ENCODE results near the gene ELOB.
"Not testable (repeated sequence)": the region's sequence is repeated elsewhere in the genome, so short reads cannot be mapped to it uniquely, and the experiment has no call there.

Gene ELOB

DNA sequence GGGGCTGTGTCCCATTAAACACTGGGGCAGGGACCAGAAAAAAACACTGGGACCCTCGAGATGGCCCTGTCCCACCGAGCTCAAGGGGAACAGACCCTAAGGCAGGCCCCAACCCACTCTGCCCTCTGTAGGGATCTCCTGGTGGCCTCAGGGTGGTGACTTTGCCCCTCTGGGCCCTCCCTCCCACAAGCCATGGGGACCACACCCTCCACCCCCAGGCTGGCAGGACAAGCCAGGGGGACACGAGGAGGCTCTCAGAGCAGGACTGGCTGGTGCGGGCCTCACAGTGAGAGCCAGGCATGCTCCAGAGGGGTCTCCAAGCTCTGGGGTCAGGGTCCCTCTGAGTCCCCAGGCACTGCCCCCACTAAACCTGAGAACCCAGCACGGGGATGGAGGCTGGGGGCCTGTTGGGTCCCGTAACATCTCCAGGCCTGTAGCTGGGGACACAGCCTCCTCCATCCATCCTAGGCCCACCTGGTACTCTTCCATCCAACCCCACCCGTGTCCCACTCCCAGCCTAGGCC, 39.1 kb downstream of the ELOB start:
- DNase-seq, result no peak
- in situ Hi-C loops (cut with MboI; ENCODE audit: low pct_unique_long_range_greater_than_20kb, low sequenced_read_pairs), result no loop called here

DNA sequence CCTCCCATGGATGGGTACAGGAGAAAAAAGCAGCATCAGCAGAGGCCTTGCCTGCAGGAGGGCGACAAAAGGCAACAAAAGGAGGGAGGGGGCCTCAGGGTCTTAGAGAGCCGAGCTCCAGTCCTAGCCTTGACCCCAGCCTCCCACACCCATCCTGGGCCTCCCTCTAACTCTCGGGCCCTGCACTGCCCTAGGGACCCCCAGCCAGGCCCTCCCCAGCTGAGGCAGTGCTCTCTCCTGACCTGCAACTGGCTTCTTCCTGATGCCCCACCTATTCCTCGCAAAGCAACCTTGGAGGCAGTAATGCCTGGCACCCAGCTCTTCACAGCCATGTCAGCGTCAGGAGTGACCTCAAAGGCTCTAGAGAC, 39.9 kb downstream of the ELOB start:
- in situ Hi-C loops (cut with MboI; ENCODE audit: low pct_unique_long_range_greater_than_20kb, low sequenced_read_pairs), result no loop called here
- DNase-seq, result no peak

DNA sequence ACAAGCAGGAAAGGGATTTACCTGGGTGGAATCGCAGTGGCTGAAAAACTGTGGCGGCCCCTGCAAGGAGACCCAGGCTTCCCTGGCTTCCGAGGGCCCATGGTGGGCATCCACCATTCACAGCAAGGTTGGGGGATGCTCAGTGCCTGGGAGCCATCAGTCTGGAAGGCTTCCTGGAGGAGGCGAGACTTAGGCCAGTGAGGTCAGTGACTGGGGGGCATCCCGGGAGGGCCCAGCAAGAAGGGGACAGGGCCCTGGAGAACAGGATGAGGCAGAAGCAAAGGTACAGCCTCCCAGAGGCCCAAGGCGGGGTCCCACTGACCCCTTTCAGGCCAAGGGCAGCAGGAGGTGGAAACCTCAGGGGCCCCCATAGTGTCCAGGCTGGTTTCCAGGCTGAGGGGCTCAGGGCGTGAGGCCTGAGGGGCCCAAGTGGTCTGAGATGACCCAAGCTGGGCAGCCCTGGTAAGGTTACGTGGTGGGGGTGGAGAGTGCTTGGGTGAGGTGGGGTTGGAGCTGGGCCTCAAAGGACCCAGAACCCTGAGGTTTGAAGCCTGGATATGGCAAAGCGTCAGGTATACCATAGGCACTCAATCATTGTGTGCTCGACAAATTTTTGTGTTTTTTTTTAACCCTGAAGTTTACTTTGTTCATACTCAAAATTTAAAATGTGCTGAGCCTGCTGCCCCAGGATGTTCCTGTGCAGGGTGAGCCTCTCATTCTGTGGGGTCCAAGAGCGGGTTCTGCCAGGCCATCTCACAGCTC, 40.4 kb downstream of the ELOB start:
- DNase-seq, result no peak
- in situ Hi-C loops (cut with MboI; ENCODE audit: low pct_unique_long_range_greater_than_20kb, low sequenced_read_pairs), result no loop called here

DNA sequence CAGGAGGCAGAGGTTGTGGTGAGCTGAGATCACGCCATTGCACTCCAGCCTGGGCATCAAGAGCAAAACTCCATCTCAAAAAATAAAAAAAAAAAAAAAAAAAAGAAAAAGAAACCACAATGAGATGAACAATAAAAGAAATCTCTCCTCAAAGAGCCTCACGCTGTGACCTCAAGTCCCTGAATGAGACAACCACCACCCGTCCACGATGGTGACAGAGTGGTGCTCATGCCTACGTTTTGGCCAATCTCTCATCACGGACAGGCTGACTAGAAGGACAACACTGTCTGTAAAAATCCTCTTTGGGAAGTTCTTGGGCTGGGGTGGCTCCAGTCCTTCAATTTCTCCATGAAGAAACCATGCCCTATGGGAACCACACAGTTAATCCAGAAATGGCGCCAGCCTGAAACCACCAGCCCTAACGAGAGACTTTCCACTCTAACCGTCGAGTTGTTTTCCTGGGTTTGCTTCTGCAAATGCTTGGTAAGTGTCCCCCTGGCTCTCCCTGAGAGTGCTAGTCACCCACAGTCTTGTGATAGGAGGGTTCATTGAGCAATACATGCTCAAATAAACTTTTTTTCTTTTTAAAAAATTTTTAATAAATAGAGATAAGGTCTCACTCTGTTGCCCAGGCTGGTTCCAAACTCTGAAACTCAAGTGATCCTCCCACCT, 42.1 kb downstream of the ELOB start:
- in situ Hi-C loops (cut with MboI; ENCODE audit: low pct_unique_long_range_greater_than_20kb, low sequenced_read_pairs), result no loop called here

DNA sequence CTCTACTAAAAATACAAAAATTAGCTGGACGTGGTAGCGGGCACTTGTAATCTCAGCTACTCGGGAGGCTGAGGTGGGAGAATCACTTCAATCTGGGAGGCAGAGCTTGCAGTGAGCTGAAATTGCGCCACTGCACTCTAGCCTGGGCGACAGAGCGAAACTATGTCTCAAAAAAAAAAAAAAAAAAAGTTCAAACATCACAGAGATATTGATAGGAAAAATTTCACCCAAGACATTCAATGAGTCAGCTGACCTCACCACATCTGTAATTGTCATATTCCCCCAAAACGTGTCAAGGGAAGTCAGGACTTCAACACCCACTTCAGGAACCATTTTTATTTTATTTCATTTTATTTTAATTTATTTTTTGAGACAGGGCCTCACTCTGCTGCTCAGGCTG, 49.0 kb downstream of the ELOB start:
- in situ Hi-C loops (cut with MboI; ENCODE audit: low pct_unique_long_range_greater_than_20kb, low sequenced_read_pairs), result no loop called here
- DNase-seq, result no peak

More for the DNA sequence above, 42.1 kb downstream of the ELOB start:
- DNase-seq, result no peak

DNA sequence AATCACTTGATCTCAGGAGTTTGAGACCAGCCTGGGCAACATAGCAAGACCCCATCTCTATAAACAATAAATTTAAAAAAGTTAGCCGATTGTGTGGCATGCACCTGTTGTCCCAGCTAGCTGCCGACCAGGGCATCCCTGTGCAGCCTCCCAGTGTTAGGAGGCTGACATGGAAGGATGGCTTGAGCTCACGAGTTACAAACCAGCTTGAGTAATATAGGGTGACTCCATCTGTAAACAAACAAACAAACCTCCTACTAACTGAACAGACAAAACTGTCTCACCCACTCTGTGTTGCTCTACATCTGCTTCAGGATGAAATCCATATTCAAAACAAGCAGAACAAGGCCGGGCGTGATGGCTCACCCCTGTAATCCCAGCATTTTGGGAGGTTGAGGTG, 50.2 kb downstream of the ELOB start:
- in situ Hi-C loops (cut with MboI; ENCODE audit: low pct_unique_long_range_greater_than_20kb, low sequenced_read_pairs), result no loop called here
- DNase-seq, result no peak

DNA sequence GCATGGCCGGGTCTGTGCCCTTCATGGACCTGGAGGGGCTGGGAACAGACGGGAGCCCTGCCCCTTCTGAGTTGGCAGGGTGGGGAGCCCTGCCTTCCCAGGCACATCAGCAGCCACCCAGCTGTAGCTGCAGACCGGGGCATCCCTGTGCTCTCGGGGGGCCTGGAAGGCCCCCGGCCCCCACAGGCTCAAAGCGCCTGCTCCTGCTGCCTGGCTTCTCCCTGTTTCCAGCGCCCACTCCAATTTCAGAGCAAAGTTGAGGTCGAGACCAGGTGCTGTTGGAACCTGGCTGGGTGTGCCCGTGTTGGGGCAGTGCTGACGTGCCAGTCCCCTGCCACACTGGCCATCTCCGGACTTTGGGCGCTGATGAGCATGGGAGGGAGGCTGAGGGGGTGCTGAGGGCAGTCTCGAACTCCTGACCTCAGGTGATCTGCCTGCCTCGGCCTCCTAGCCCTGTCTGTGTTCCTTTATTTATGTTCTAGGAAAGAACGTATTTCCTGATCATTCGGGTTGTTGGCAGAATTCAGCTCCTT, 52.2 kb downstream of the ELOB start:
- DNase-seq, result no peak
- in situ Hi-C loops (cut with MboI; ENCODE audit: low pct_unique_long_range_greater_than_20kb, low sequenced_read_pairs), result no loop called here

DNA sequence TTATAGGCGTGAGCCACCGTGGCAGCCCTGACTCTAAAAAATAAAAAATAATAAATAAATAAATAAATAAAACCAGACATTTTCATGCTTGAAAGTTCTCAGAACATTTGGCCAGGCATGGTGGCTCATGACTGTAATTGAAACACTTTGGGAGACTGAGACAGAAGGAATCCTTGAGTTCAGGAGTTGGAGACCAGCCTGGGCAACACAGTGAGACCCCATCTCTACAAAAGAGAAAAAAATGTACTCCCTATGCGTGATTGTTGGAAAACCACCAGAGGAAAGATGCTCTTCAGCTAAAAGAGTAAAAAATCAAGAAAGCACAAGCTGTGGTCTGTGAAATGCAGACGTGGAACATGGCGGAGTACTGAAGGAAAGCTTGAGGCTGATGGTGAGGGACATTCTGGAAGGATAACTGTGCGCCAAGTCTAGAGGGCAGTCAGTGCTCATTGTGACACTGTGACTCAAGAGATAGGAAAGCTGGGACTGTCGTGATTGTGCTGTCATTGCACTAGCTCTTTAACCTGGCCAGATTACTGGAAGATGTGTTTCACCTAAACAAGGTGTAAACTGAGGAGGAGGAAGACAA, 52.9 kb downstream of the ELOB start:
- in situ Hi-C loops (cut with MboI; ENCODE audit: low pct_unique_long_range_greater_than_20kb, low sequenced_read_pairs), result no loop called here
- no peak for DNase-seq

DNA sequence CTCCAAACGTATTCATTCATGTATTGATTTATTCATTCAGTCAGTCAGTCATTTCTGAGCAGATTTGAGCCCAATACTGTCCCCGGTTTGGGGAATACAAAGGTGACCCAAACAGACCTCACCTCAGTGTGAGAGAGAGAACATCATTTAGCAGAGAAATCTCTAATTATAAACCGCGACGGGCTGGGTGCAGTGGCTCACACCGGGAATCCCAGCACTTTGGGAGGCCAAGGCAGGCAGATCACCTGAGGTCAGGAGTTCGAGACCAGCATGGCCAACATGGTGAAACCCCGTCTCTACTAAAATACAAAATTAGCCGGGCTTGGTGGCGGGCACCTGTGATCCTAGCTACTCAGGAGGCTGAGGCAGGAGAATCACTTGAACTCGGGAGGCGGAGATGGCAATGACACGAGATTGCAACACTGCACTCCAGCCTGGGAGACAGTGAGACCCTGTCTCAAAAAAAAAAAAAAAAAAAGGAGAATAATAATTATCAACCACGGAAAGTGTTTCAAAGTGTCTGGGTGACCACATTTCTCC, 55.4 kb downstream of the ELOB start:
- DNase-seq; in situ Hi-C loops (cut with MboI; ENCODE audit: low pct_unique_long_range_greater_than_20kb, low sequenced_read_pairs): not testable (repeated sequence)

All from KBM-7 (cell line).